HCT116 (cell line): Measurements from ENCODE around the gene SPDEF. TPM values are rescaled to one million over a fixed set of nuclear protein-coding genes. Genes with fewer than 3 reads are reported as not detected.

Source experiments
- ATAC-seq: fragments of 200-7000 bp; cut with Tn5 transposase; 2 replicates; pipeline ENCODE4 v1.9.1; 2020; ENCODE audit warnings: mild to moderate bottlenecking, moderate library complexity
- BruUV-seq: library from RNA; stranded (reverse); fragments of 400-500 nt; replicated peaks from 2 replicates; lab custom pipeline; 2021; lab: Mats Ljungman, UMichigan
- CTCF ChIA-PET: fragments of 300-600 bp; sonication (Branson Sonifier 250); formaldehyde crosslinking; loops from one replicate; lab custom pipeline; 2021; ENCODE audit warnings: antibody characterized with exemption; lab: Charles Lee
- POLR2A ChIA-PET: fragments of 300-600, 350-600 bp; sonication (Branson Sonifier 250); formaldehyde crosslinking; loops from one replicate; lab custom pipeline; 2021; ENCODE audit warnings: antibody characterized with exemption; lab: Charles Lee
- RAD21 ChIA-PET, 2 experiments: fragments of 300-600 bp; sonication (Branson Sonifier 250); formaldehyde crosslinking; loops; one replicate each; lab custom pipeline; 2023; ENCODE audit warnings: low total read pairs in 2 of 2; ENCODE audit not compliant: uncharacterized antibody in 2 of 2, unreplicated experiment in 2 of 2, low non-redundant PET in 1 of 2; lab: Charles Lee
- DNase-seq: peaks from one replicate; pipeline ENCODE4 v3.0.0-alpha.2; 2010; ENCODE audit warnings: low read depth, low spot score
- H2AFZ ChIP-seq: fragments of 200-600 bp; shearing (Covaris generic), sonication (generic); 2 replicates; pipeline ENCODE4 v1.6.1; 2017; ENCODE audit warnings: low read depth, mixed run types, mixed read lengths, antibody characterized with exemption, low read length; ENCODE audit not compliant: poor library complexity, severe bottlenecking
- H3K27ac ChIP-seq: 2 replicates; pipeline ENCODE4 v1.5.1; 2012; ENCODE audit warnings: low read depth, low read length
- H3K27me3 ChIP-seq: fragments of 200-600 bp; sonication (generic); 2 replicates; pipeline ENCODE4 v1.6.1; 2016; ENCODE audit warnings: mixed run types, low read length, mixed read lengths; ENCODE audit not compliant: insufficient read depth
- H3K36me3 ChIP-seq, 2 experiments: fragments of 200-500 bp in 1 of 2; fragments of 200-600 bp in 1 of 2; sonication (Bioruptor generic) in 1 of 2; sonication (generic) in 1 of 2; 2 replicates each; pipeline versions ENCODE4 v1.5.1 to v1.6.1; 2014 to 2016; ENCODE audit warnings: low read length in 2 of 2, inconsistent platforms in 1 of 2, mixed read lengths in 1 of 2, mixed run types in 1 of 2; ENCODE audit not compliant: insufficient read depth in 2 of 2, control insufficient read depth in 1 of 2
- H3K4me1 ChIP-seq, 2 experiments: fragments of 200-600 bp in 1 of 2; sonication (generic) in 1 of 2; 2 replicates each; pipeline versions ENCODE4 v1.5.1 to v1.6.1; 2012 to 2017; ENCODE audit warnings: low read length in 2 of 2, inconsistent platforms in 1 of 2, mild to moderate bottlenecking in 1 of 2, mixed read lengths in 1 of 2, mixed run types in 1 of 2, moderate library complexity in 1 of 2; ENCODE audit not compliant: insufficient read depth in 2 of 2, control insufficient read depth in 1 of 2
- H3K4me2 ChIP-seq: fragments of 200-600 bp; sonication (generic); 2 replicates; pipeline ENCODE4 v1.6.1; 2017; ENCODE audit warnings: mixed run types, low read length, mixed read lengths
- H3K4me3 ChIP-seq, 2 experiments: fragments of 200-600 bp in 1 of 2; sonication (generic) in 1 of 2; replicated peaks in 1 of 2; 2 replicates each; pipeline ENCODE4 v1.5.1; 2011 to 2016; ENCODE audit warnings: low read length in 2 of 2, control low read depth in 1 of 2, low read depth in 1 of 2, mild to moderate bottlenecking in 1 of 2, mixed read lengths in 1 of 2, mixed run types in 1 of 2
- H3K79me2 ChIP-seq: fragments of 200-600 bp; sonication (generic); 2 replicates; pipeline ENCODE4 v1.6.1; 2017; ENCODE audit warnings: mild to moderate bottlenecking, mixed run types, low read length, moderate library complexity, mixed read lengths; ENCODE audit not compliant: insufficient read depth
- H3K9ac ChIP-seq: fragments of 200-600 bp; sonication (generic); 2 replicates; pipeline ENCODE4 v1.6.1; 2016; ENCODE audit warnings: low read length, mixed read lengths
- H3K9me2 ChIP-seq: fragments of 200-600 bp; sonication (generic), shearing (Covaris generic); 2 replicates; pipeline ENCODE4 v1.6.1; 2017; ENCODE audit warnings: mixed run types, mild to moderate bottlenecking, moderate library complexity; ENCODE audit not compliant: insufficient read depth
- H3K9me3 ChIP-seq, 2 experiments: fragments of 200-500 bp in 1 of 2; fragments of 200-600 bp in 1 of 2; sonication (Bioruptor generic) in 1 of 2; sonication (generic) in 1 of 2; 2 replicates each; pipeline ENCODE4 v1.6.1; 2014 to 2017; ENCODE audit warnings: low read length in 2 of 2, mixed read lengths in 2 of 2, inconsistent platforms in 1 of 2, low read depth in 1 of 2, mild to moderate bottlenecking in 1 of 2, mixed run types in 1 of 2, moderate library complexity in 1 of 2; ENCODE audit not compliant: control insufficient read depth in 1 of 2, insufficient read depth in 1 of 2
- H4K20me1 ChIP-seq: fragments of 200-600 bp; sonication (generic), shearing (Covaris generic); 2 replicates; pipeline ENCODE4 v1.6.1; 2017; ENCODE audit warnings: mixed run types, mild to moderate bottlenecking, moderate library complexity; ENCODE audit not compliant: insufficient read depth
- CBX3 ChIP-seq: IDR thresholded peaks from 2 replicates; pipeline ENCODE4 v1.6.1; 2012; ENCODE audit warnings: low read depth
- CEBPB ChIP-seq: IDR thresholded peaks from 2 replicates; pipeline ENCODE4 v1.6.1; 2012; ENCODE audit warnings: low read depth
- EGR1 ChIP-seq: IDR thresholded peaks from 2 replicates; pipeline ENCODE4 v1.6.1; 2012; ENCODE audit warnings: low read depth
- ELF1 ChIP-seq: IDR thresholded peaks from 2 replicates; pipeline ENCODE4 v1.6.1; 2012; ENCODE audit warnings: low read depth, borderline replicate concordance
- EZH2 ChIP-seq: fragments of 200-600 bp; sonication (generic); IDR thresholded peaks from 2 replicates; pipeline ENCODE4 v1.6.1; 2017; ENCODE audit warnings: antibody characterized with exemption, mixed run types
- EZH2phosphoT487 ChIP-seq: fragments of 200-600 bp; IDR thresholded peaks from 2 replicates; pipeline ENCODE4 v1.6.1; 2018; ENCODE audit warnings: antibody characterized with exemption, borderline replicate concordance
- FOSL1 ChIP-seq: IDR thresholded peaks from 2 replicates; pipeline ENCODE4 v1.6.1; 2012; ENCODE audit warnings: low read depth
- RAD21 ChIP-seq: IDR thresholded peaks from 2 replicates; pipeline ENCODE4 v1.6.1; 2012; ENCODE audit warnings: low read depth, mild to moderate bottlenecking
- SIN3A ChIP-seq: IDR thresholded peaks from 2 replicates; pipeline ENCODE4 v1.6.1; 2012; ENCODE audit warnings: low read depth
- SP1 ChIP-seq: IDR thresholded peaks from 2 replicates; pipeline ENCODE4 v1.6.1; 2012; ENCODE audit warnings: low read depth
- SRF ChIP-seq: IDR thresholded peaks from 2 replicates; pipeline ENCODE4 v1.6.1; 2012; ENCODE audit warnings: low read depth
- TCF7L2 ChIP-seq: IDR thresholded peaks from 2 replicates; pipeline ENCODE4 v1.7.0; 2011; ENCODE audit warnings: borderline replicate concordance, inconsistent platforms; ENCODE audit not compliant: insufficient read depth, insufficient read length; ENCODE audit errors: extremely low read depth
- ZFX ChIP-seq: fragments of 450-650 bp; IDR thresholded peaks from 2 replicates; pipeline ENCODE4 v1.6.1; 2017
- intact Hi-C: fragments of 100-400 bp; cut with micrococcal nuclease; formaldehyde crosslinking; loops from 2 replicates; pipeline ENCODE4 v1.10.0; 2022
- total RNA-seq: library from RNA; stranded (reverse); gene quantifications from one replicate; pipeline ENCODE4 v1.2.1, GENCODE V29; 2021; ENCODE audit not compliant: unreplicated experiment
- TF ChIP-seq, protein P1 (sequence below), 3 experiments: fragments of 200-600 bp in 1 of 3; sonication (generic) in 1 of 3; IDR thresholded peaks in 2 of 3; conservative IDR thresholded peaks in 1 of 3; 2 replicates each; pipeline ENCODE4 v1.5.1; 2012 to 2017; ENCODE audit warnings: low read depth in 2 of 3, low read length in 2 of 3, antibody characterized with exemption in 1 of 3, borderline replicate concordance in 1 of 3, control low read depth in 1 of 3, mild to moderate bottlenecking in 1 of 3, mixed read lengths in 1 of 3, mixed run types in 1 of 3, moderate library complexity in 1 of 3; ENCODE audit not compliant: insufficient read depth in 1 of 3
- TF ChIP-seq, protein P2 (sequence below): IDR thresholded peaks from 2 replicates; pipeline ENCODE4 v1.6.1; 2012
- TF ChIP-seq, protein P3 (sequence below): IDR thresholded peaks from 2 replicates; pipeline ENCODE4 v1.6.1; 2012

The SPDEF gene
- total RNA-seq, 1 experiment from 2014 or later = 0.39 TPM

DNA sequence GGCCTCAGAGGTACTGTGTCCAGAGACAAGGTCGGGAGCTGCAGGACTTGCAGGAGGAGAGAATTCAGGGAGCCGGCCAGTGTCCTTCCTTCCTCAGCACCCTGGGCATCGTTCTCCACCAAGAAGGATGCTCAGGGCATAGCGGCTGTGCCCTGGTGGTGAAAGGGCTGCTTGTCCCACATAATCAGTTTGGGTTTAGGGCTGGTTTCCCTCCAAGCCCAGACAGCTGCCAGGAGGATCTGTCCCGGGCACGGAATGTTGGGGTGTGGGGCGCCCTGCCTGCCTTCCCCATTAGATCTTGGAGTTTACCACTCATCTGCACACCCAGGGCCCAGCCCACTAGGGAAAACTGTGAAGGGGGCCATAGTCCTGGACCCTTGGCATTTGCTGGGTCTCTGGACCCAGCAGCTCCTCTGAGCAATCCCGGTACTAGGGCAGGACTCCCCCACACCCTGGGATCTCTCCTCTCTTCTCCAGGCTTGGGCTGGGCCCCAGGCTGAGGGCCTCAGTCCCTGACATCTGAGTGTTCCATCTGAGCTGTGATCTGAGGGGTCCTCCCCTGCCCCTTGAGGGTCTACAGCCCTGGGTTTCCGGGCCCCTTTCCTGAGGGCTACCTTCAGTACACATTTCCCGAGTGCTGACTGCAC, 18.6 kb upstream of the SPDEF start:
- Histone ChIP-seq H3K36me3 (no peaks in the 10 kb centered on the region), H3K9ac (no peak overlapping the region), H4K20me1 (no peaks in the 10 kb centered on the region)
- DNase-seq = no peak
- no TSS peak for BruUV-seq
- intact Hi-C loops = no loop called here
- TF ChIP-seq CEBPB = no peak
- no peak for TF ChIP-seq CBX3
- TF ChIP-seq, protein P1, sequence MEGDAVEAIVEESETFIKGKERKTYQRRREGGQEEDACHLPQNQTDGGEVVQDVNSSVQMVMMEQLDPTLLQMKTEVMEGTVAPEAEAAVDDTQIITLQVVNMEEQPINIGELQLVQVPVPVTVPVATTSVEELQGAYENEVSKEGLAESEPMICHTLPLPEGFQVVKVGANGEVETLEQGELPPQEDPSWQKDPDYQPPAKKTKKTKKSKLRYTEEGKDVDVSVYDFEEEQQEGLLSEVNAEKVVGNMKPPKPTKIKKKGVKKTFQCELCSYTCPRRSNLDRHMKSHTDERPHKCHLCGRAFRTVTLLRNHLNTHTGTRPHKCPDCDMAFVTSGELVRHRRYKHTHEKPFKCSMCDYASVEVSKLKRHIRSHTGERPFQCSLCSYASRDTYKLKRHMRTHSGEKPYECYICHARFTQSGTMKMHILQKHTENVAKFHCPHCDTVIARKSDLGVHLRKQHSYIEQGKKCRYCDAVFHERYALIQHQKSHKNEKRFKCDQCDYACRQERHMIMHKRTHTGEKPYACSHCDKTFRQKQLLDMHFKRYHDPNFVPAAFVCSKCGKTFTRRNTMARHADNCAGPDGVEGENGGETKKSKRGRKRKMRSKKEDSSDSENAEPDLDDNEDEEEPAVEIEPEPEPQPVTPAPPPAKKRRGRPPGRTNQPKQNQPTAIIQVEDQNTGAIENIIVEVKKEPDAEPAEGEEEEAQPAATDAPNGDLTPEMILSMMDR (IDR thresholded peaks at IDR 0.05 in 2 of 3, conservative IDR thresholded peaks at IDR 0.05 in 1 of 3; ENCODE audit: borderline replicate concordance in 1 of 3, insufficient read depth in 1 of 3, low read depth in 2 of 3, low read length in 2 of 3) = no peak
- no peak for TF ChIP-seq EGR1
- no peak for TF ChIP-seq SRF
- no peak for TF ChIP-seq TCF7L2
- no peak for TF ChIP-seq SP1
- TF ChIP-seq ZFX = no peak
- no peak for TF ChIP-seq RAD21
- TF ChIP-seq ELF1 = no peak
- TF ChIP-seq, protein P2, sequence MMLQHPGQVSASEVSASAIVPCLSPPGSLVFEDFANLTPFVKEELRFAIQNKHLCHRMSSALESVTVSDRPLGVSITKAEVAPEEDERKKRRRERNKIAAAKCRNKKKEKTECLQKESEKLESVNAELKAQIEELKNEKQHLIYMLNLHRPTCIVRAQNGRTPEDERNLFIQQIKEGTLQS = no peak
- TF ChIP-seq, protein P3, sequence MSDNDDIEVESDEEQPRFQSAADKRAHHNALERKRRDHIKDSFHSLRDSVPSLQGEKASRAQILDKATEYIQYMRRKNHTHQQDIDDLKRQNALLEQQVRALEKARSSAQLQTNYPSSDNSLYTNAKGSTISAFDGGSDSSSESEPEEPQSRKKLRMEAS = no peak
- TF ChIP-seq SIN3A = no peak
- no peak for TF ChIP-seq EZH2
- no peak for TF ChIP-seq EZH2phosphoT487
- TF ChIP-seq FOSL1 = no peak
- TF ChIP-seq, all 23 proteins: peak for 0
- POLR2A ChIA-PET = no interaction called here
- H3K9me3 ChIP-seq = no peaks in the 10 kb centered on the region
- H3K9me2 ChIP-seq = no peaks in the 10 kb centered on the region
- H2AFZ ChIP-seq = no peak overlapping the region
- no peaks in the 10 kb centered on the region for H3K4me1 ChIP-seq
- CTCF ChIA-PET = no interaction called here
- no peak overlapping the region for H3K4me3 ChIP-seq
- no peak overlapping the region for H3K4me2 ChIP-seq
- H3K27me3 ChIP-seq = no peaks in the 10 kb centered on the region
- ATAC-seq = 0 out of 2 replicates have a peak, but pooled peaks have one; percentile 8
- RAD21 ChIA-PET = no interaction called here
- no peak overlapping the region for H3K27ac ChIP-seq
- no peaks in the 10 kb centered on the region for H3K79me2 ChIP-seq
